Endometrium (tissue), 2 donors: ENCODE results near the gene SSH2.
"Not testable (repeated sequence)": the region's sequence is repeated elsewhere in the genome, so short reads cannot be mapped to it uniquely, and the experiment has no call there.

Experiments
- FAIRE-seq: peaks from 2 replicates; lab custom pipeline; 2012; peaks lifted over from hg19 to GRCh38; lab: Jason Lieb, UNC
- donor health status: control.
- donor health status: control.

SSH2 gene

DNA sequence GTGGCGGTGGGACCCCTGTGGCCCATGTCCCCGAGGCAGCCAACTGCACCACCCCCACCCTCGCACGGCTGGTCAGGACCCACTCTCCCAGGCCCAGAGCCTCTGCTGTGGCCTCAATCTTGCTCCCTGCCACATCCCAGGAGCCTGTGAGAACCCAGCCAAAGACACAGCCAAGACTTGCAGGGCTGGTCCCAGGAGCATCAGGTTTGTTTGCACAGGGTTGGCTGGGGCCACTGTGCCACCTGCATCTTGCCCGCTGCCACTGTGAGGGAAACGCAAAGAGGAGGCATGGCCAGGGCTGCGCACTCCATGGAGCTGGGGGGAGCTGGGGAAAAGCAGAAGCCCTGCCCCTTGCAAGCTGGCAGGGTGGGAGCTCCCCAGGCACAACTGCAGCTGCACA, 92.5 kb downstream of the SSH2 start:
- no peak for FAIRE-seq

DNA sequence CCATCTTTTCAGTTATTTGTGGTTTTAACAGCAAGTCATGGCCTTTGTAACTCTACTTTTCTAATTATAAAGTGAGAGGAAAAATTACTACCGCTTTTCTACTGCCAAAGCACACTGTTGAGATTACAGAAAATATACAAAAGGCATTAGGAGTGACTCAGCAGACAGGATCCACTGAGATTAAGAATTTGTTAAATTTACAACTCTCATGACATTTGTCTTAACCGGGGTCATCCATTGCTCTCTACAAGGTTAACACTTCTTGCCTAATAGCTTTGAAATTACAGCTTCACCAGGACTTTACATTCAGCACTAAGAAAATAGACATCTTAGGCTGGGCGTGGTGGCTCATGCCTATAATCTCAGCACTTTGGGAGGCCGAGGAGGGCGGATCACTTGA, 93.4 kb downstream of the SSH2 start:
- no peak for FAIRE-seq

DNA sequence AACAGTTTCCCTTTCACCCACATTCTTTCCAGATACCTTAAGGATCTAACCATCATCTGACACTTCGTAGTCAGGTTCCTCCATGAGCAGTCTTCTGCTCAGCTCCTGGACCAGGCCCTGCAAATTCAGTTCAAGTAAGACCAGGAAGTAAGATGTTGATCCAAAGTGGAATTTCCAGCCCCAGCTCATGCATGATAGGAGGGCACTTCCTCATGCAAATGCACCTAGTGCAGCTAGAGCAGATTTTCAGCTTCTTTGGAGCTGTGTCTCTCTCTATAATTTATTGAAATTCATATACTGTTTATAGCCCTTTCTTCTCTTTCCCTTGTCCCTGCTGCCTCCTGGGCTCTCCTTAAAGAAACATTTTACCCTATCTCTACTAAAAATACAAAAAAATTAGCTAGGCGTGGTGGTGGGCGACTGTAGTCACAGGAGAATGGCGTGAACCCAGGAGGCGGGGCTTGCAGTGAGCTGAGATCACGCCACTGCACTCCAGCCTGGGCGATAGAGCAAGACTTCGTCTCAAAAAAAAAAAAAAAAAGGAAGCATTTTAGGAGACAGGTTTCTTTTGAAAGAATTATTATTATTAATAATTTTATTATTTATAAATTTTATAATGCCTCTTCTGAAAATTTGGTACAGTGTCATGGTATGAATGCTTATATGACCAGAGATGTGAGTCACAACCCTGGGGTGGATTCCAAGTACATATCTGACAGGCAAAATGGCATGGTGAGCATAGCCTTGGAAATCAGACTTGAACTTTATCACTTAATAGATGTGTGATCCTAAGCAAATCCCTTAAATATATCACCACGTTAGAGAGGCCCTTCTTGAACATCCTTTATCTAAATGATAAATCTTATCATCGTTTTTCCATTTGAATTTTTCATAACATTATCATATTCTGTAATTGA, 94.3 kb downstream of the SSH2 start:
- no peak for FAIRE-seq

DNA sequence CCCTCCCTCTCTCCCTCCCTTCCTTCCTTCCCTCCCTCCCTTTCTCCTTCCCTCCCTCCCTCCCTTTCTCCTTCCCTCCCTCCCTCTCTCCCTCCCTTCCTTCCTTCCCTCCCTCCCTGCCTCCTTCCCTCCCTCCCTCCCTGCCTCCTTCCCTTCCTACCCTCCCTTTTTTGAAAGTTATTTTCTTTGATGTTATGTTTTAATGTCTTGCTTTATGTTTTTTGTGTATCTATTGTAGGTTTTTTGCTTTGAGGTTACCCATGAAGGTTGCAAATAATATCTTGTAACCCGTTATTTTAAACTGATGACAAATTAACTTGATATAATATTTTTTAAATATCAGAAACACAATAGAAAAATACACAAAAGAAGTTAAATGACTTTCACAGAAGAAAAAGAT, 96.2 kb downstream of the SSH2 start:
- no peak for FAIRE-seq

DNA sequence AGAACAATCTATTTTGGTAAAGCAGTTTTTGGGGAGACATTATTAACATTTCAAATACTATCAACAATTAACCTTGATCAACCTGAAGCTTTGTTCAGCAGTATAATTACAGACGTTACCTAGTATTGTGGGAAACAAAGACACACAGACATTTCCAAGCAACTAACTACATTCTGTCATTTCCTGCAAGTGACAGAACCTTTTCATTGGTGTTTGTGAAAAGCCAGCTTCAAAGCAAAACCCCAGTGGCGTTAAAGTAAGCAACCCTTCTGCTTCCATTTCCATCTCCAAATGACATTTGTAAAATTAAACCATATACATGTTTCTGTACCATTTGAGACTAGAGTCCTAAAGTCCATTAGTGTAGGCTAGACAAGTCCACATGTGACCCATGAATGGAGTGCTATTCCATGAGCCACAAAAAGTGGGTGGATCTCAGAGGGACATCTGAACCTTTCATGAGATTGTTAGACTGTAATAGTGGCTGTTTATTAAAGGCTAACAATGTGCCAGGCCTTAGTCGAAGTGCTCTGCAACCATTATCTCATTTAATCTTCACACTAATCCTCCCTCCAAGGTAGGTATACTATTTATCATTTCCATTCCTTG, 101.2 kb downstream of the SSH2 start:
- no peak for FAIRE-seq

DNA sequence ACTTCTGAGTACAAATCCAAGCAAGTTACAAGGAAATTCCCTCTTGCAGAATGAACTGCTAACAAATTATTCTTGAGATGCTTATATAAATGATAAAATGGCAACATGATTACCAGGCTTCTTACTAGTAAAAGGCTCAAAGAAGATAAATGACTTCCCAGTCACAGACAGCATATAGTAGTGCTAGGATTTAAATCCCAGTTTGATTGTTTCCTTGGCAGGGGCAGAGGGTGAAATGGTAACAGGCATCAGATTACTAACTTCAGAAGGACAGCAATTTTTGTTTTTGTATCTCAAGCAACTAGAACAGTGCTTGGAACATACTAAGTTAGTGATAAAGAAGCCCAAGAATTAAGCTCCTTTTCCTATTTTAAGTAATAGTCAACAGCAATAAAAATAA, 102.8 kb downstream of the SSH2 start:
- no peak for FAIRE-seq

DNA sequence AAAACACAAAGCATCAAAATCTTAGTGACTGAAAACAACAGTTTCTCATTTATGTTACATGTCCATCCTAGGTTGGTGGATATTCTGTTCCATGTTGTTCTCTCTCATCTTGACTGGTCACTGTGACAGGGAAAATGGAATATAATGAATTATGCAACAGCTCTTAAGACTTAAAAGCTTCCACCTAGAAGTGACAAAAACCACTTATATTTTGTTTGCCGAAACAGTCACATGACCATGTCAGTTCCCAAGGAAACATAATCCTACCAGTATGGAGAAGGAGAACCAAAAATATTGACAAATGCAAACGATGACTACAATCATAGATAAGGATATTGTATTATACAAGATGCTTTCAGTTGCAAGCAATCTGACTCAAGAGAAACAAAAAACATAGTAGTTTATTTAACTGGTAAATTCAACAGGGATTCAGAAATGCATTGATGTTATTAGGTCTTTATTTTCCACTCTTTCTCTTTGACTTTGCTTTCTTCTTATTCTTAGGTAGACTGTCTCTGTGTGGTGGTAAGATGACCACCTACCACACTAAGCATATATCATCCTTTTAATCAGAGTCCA, 103.8 kb downstream of the SSH2 start:
- no peak for FAIRE-seq

DNA sequence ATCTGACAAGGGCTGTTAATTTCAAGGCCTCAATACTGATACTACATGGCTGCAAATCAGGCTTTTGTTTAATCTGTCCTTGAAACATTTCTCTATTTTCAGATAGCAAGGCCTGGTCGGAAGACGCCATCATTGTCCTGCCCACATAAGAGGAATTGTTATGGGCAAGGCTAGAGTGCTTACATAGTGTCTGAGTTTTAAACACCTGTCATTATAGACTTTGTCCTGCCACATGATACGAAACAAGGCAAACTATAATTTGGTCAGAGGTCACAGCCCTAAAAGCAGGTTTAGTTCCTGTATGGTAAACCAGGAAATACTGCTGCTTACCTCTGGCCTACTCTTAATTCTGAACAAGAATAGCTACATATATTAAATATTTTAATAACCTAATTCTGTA, 104.4 kb downstream of the SSH2 start:
- FAIRE-seq: no peak

DNA sequence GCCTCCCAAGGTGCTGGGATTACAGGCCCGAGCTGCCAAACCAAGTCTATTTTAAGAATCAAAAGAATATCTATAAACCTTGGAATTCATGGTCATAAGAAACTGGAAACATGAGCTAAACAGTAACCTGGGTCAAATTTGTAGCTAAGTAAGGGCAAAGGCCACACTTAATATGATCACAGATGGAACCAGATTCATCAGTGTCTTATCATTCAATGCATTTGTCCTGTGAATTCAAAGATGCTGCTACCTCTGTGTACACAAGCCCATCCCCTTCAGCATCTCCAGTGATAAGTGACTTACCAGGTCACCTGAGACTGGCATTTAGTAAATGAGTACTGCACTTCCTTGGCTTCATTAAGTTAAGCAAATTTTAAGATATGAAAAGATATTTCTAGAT, 108.1 kb downstream of the SSH2 start:
- FAIRE-seq: no peak

DNA sequence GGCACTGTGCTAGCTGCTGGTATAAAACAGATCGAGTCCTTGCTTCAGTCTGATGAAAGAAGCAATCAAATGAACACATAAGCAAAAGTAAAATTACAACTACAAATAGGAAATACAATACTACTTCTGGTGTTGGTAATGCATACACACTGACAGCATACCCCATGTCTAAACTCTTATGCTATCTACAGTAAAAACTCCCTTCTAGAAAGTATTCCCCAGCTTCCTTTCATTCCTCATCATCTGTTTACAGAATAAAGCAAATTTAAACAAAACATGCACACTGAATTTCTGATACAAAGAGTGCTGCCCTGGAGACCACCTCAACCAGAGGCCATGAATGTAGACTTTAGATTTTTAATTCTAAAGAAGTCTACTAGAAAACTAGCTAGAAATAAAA, 109.6 kb downstream of the SSH2 start:
- FAIRE-seq: no peak

DNA sequence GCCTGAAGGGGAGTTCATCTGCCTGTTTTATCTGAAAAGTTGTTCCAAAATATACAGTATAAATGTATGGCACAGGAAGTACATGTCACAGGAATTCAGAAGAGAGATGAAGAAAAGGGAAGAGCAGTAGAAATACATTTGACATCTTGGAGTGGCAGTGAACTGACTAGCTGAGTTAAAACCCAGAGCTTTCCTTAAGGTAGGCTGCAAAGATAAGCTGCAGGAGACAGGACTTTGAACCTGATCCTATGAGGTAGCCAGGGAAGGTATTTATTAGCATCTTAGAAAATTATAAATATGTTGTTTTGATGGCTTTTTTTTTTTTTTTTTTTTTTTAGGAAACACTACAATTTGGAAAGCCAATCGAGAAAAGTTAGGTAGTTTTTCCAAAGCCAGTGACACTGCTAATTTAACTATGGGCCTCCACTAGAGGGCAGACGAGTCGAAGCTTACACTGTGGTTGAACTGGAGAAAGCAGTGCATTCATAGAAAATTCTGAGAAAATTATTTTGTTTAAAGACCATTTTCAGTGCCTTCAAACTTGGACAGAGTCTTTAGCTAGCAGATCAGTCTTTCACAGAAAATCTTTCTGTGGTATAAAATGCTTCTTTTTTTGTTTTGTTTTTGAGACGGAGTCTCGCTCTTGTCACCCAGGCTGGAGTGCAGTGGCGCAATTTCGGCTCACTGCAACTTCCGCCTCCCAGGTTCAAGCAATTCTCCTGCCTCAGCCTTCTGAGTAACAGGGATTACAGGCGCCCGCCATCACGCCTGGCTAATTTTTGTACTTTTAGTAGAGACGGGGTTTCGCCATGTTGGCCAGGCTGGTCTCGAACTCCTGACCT, 122.3 kb downstream of the SSH2 start:
- FAIRE-seq: peak; percentile 77

DNA sequence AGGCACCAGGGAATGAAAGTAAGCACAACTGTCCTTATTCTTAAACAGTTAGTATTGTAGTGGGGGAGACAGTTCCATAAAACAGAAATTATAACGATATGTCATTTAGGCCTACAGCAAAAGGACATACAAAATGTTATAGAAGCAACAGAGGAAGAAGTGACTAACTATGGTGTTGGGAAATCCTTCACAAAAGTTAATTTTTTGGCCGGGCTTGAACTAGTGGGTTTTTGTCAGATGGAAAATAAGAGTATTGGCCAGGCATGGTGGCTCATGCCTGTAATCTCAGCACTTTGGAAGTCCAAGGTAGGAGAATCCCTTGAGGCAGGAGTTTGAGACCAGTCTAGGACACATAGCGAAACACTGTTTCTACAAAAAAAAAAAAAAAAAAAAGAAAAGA, 127.8 kb downstream of the SSH2 start:
- FAIRE-seq: no peak

DNA sequence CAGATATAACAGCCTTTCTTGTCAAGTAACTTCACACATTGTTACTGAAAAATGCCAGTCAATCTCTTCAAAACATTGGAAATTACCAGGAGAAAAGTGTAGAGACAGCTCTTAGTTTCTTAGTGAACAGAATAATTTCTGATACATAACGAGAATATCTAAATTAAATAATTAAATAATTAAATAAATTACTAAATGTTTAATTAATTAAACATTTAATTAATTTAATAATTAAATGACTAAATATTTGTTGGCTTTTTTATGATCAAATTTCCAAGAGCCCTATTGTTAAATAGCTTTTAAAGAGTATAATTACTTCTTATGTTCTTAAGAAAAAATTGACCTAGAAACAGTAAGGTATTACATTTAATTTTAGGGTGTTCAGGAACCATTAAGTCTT, 129.6 kb downstream of the SSH2 start:
- FAIRE-seq: peak; percentile 4

DNA sequence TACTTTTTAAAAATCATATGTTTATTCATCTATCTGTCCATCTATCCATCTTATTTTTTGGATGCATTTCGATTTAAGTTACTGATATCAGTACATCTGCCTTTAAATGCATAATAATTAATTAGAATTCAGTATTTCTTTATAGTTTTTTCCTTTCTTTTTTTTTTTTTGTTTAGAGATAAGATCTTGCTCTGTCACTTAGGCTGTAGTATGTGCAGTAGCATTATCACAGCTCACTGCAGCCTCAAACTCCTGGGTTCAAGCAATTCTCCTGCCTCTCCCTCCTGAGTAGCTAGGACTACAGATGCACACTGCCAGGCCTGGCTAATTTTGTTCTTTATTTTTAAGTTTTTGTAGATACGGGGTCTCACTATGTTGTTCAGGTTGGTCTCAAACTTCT, 133.4 kb downstream of the SSH2 start:
- no peak for FAIRE-seq

DNA sequence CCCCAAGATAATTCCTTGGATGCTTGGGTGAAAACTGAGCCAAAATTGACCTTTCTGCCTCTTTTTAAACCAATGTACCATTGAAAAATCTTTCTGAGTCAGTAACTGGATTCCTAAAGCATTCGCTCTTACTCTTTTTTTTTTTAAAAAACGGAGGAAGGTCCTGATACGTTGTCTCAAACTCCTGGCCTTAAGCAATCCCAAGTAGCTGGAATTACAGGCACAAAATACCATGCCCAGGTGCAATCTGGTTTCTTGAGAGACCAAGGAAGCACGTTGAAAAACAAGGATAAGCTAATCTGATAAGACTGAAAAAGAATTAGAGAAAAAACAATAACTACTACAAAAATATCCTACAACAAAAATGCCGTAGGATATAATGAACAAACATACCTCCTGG, 136.5 kb downstream of the SSH2 start:
- FAIRE-seq: no peak

DNA sequence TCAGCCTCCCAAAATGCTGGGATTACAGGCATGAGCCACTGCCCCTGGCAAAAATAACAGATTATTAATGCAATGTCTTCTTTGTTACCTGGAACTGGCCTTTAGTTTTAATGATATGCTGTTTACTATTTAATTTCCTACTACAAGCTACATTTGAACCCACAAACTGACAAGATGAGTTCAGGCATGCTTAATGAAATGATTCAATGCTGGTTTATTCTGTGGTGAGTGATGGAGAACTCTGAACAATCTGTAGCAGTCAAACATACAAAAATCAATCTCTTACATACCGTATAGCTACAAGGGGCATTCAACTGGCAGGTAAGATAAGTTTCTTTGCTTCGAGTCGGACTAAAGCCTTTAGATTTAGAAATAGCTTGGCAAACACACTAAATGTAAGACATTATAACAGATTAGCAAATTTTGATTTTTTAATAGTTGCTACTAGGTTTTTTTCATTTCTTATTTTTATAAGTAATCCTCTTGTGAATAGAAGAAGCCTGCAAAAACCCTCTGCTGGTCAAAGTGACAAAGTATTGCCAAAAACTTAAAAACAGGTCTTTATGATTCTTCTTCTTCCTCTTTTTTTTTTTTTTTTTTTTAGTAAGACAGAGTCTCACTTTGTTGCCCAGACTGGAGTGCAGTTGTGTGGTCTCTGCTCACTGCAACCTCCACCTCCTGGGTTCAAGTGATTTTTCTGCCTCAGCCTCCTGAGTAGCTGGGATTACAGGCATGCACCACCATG, 138.5 kb downstream of the SSH2 start:
- no peak for FAIRE-seq

DNA sequence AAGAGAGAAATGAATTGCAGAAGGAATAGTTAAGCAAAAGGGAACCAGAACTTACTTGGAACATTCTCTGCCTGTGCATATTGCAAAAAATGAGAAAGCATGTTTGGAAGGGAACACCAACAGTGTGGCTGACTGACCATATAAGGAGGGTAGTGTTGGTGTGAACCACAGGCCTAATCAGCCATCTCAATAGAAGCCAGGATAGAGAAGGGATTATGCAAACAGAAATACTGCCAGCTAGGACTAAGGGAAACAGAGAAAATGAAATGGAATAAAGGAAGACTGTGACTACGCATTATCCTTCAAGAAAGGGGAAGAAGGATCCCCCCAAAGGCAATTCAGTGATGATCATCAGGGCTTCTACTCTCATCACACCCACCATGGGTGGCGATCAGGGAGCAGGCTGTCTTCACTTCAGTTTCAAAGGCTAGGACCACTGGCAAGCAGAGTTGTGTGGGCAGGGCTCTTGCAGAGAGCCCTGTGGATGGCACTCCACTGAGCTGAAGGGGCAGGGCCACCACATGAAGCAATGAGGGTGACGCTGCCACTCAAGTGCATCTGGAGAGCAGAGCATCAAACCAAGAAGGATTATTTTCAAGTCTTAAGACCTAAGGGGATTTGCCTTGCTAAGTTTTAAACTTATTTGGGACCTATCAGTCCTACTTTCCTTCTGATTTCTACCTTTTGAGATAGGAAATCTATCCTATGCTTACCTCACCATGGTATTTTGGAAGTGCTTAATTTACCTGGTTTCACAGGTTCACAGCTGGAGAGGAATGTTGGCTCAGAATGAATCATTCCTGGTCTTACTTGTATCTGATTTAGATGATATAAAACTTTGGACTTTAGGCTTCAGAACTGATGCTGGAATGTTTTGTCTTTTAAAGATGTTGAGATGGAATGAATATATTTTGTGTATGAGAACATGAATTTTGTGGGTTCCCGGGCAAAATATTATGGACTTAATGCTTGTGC, 140.5 kb downstream of the SSH2 start:
- FAIRE-seq: no peak

DNA sequence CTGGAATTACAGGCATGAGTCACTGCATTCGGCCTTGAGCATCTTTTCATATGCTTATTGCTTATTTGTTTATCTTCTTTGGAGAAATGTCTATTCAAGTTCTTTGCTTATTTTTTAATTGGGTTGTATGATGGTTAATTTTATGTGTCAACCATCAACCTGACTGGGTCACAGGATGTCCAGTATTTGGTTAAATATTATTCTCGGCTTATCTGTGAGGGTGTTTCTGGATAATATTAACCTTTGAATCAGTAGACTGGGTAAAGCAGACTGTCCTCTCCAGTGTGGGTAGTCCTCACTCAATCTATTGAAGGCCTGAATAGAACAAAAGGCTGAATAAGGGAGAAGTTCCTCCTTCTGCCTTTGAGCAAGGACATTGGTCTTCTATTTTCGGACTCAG, 142.0 kb downstream of the SSH2 start:
- no peak for FAIRE-seq

DNA sequence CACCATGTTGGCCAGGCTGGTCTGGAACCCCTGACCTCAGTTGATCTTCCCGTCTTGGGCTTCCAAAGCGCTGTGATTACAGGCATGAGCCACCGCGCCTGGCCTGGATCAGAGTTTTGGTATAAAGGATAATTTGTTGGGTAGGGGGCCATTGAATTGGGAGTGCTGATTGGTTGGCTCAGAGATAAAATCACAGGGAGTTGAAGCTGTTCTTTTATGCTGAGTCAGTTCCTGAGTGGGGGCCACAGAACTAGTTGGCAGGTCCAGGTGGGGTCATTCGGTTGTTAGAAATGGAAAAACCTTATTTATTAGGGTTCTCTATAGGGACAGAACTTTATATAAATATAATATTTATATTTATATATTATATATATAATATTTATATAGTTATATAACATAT, 147.1 kb downstream of the SSH2 start:
- FAIRE-seq: no peak

DNA sequence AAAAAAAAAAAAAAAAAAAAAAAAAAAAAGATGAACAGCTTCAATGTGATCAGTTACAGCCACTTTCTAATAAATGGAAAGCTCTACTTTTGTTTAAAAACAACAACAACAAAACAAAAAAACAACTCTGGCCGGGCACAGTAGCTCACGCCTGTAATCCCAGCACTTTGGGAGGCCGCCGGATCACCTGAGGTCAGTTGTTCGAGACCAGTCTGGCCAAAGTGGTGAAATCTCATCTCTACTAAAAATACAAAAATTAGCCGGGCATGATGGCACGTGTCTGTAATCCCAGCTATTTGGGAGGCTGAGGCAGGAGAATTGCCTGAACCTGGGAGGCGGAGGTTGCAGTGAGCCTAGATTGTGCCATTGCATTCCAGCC, 150.2 kb downstream of the SSH2 start:
- not testable (repeated sequence) for FAIRE-seq
